HG03175 (cell line): ENCODE data around the gene SMAD6.

Source experiments
- ATAC-seq: cut with Tn5 transposase; IDR thresholded peaks from one replicate; pipeline ENCODE4 v1.9.1; 2021; ENCODE audit warnings: mild to moderate bottlenecking, moderate library complexity; ENCODE audit not compliant: unreplicated experiment

SMAD6 gene

GRCh38 chr15:66773129-66773873 is 71.3 kb downstream of the SMAD6 start:
- ATAC-seq = no peak

- ATAC-seq = no peak
Observed at GRCh38 chr15:66774001-66774814, 72.2 kb downstream of the SMAD6 start.

DNA sequence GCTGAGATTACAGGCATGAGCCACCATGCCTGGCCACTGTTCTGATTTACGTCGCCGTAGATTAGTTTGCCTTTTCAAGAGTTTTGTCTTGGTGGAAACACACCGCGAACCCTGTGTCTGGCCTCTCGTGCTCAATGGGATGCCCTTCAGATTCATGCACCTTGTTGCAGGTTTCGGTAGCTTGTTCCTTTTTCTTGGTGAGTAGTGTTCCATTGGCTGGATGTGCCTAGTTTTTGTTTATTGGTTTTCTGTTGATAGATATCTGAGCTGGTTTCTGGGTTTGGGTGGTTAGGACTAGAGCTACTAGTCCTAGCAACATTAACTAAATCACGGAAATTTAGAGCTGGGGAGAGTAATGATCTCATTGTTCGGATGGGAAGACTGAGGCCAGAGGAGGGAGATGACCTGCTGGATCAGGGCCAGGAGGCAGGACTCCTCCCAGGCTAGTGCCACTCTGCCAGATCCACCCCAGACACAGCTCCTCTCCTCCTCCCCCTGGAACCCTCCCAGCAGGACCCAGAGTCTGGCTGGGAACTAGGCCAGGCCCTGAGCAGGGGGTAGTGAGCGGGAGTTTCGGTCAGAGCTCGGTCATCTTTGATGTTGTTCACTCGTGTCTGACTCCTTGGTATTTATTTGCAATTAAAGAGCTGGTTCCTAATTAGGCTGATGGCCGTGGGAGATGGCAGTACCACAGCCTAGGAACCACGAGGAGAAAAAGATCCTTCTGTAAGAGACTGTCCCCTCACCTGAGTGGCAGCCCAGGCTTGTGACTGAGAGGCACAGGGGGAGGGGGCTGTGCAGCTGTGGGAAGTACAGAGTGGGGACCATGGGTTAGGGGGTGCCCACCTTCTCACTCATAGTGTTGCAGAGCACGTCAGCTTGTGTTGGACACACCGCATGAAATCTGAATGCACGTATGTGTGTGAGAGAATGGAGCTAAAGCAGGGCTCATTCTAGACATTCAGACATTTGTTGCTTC is 73.4 kb downstream of the SMAD6 start:
- no peak for ATAC-seq

DNA sequence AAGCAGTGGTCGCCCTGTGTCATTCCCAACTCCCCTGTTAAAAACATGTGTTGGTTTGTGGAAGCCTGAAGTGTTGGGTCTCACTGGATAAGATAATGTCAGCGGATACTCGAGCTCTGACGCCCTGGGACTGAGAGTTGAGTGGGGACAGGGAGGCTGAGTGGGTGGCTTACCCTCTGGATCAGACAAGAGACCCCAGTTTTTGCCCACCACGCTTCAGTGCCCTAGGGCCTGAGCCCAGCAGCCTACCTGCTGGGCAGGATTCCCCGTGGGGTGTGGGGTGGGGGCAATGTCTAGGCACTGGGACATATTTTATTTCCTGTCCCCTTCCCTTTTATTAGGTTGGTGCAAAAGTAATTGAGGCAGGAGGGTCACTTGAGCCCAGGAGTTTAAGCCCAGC is 75.0 kb downstream of the SMAD6 start:
- ATAC-seq = no peak

GRCh38 chr15:66777596-66778313 is 75.7 kb downstream of the SMAD6 start:
- ATAC-seq = no peak

DNA sequence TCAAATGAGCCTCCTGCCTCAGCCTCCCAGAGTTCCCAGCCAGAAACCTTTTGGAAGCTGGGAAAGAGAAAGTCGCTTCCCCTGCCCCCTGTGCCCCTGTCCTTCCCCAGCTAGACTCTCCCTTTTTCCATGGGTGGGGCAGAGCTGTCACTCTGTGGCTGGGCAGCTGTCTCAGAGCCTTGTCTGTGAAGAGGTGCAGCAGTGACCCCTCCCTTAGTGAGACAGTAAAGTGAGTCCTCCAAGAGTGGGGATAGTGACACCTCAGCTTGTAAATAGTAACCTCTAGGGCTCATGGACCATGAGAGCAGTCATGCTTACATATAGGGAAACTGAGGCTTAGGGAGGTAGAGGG is 76.3 kb downstream of the SMAD6 start:
- no peak for ATAC-seq

DNA sequence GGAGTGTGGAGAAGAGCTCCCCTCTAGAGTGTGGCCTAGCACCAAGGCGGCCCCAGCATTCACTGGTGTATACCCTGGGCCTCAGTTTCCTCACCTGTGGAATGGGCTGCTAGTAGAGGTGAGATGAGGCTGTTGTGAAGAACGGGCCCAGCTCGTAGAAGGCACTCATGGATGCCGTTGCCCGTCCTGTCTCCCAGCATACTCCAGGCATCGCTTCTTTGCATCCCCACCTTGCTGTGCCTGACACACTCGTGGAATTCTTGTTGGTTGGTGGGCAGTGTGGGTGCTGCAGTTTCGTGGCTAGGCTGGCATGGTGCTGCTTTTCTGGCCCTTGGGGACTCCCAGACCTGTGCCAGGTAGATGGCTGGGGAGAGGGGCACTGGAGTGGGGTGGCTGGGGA is 76.7 kb downstream of the SMAD6 start:
- ATAC-seq = no peak

DNA sequence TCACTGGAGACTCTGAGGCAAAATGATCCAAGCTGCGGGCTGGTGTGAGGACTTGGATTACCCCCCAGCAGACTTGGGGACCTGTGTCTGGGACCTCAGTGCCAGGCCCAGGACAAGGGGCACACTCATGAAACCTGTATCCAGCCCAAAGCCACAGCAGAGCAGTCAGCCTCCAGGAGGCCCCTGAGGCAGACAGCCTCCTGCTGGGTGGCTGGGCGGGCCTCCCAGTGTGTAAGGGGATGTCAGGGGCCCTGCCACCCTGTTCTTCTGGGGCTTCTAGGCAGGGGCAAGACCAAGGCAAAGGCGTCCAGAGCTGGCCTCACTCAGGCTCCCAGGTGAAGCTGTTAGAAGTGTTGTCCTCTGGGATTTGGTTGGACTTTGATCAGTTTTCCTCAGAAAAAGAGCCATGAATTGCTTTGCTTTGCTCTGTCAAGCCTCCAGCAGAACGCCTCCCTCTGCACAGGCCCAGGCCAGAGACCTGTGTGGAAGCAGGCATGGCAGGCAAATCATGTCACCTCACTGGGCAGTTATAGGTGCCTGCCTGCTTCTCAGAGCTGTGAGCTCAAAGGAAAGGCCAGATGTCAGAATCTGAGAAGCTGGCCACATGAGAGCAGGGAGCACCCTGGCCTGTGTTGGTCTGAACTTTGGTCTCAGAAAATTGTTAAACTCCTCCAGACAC is 77.4 kb downstream of the SMAD6 start:
- no peak for ATAC-seq

DNA sequence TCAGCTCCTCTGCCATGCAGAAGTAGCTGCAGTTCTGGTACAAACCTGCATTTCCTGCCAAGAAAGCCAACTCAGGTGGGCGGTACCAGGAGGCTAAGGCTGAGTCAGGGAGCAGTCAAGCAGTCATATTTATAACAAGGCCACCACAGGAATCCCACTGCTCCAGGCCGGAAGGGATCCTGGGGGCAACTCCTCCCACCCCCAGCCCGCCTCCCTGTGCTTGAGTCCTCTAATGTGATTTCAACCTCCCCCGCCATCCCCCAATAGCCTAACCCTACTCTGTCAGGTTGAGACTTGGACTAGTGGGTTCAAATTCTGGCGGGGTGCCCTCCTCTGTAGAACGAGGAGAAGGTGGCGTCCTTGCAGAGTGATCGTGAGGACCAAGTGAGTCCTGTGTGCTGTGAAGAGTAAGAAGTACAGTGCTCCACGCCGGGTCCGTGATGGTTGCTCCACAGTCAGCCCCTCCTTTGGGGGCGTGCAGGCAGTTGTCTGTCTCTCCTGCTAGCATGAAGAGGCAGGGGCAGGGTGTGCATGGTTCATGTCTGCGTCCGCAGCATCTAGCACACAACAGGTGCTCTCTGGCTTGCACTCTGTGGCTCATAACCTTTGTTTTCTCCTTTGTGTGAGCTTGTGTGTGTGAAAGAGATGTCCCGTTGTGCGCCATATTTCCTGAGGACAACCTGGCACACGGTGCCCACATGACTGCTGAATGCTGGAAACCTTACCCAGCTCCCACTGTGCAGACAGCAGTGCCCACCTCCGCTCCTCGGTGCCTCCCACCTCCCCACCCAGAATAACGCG is 78.3 kb downstream of the SMAD6 start:
- ATAC-seq = no peak

- no peak for ATAC-seq
Observed at GRCh38 chr15:66780973-66781718, 79.1 kb downstream of the SMAD6 start.

- ATAC-seq = no peak
Observed at GRCh38 chr15:66782785-66783184, 80.7 kb downstream of the SMAD6 start.

GRCh38 chr15:66783314-66783713 is 81.3 kb downstream of the SMAD6 start:
- ATAC-seq = no peak

- no peak for ATAC-seq
Observed at GRCh38 chr15:66783725-66784124, 81.7 kb downstream of the SMAD6 start.

DNA sequence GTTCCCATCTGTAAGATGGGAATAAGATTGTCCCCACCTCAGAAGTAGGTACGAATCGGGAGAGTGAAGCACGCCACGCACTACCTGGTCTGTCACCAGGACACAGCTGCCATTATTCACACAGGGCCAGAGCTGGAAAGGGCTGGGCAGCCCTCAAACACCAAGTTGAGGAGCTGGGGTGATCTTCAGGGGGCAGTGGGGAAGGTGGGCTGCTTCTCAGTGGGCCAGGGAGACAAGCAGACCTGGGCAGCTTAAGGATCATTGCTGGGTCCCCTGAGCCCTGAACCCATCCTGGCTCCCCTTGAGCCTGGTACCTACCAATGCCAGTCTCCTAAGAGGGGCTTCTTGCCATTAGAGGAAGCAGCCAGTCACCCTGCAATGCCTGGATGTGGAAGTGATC is 82.1 kb downstream of the SMAD6 start:
- no peak for ATAC-seq

DNA sequence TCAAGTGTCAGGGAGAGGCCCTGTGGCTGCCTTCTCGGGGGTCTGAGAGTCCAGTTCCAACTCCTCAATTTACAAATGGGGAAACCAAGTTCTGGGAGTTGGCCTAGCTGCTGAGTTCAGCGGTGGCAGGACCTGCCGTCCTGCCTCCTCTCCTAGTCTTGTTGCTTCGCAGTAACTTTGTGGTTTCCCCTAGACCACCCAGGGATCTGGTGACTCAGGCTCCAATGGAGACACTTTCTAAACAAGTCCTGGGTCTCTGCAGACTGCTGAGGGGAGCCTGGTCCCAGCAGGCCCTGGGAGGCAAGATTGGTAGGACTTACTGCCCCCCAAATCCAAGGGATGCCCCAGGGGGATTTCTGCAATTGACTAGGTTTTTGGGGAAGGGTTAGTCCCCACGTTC is 83.6 kb downstream of the SMAD6 start:
- ATAC-seq = no peak

DNA sequence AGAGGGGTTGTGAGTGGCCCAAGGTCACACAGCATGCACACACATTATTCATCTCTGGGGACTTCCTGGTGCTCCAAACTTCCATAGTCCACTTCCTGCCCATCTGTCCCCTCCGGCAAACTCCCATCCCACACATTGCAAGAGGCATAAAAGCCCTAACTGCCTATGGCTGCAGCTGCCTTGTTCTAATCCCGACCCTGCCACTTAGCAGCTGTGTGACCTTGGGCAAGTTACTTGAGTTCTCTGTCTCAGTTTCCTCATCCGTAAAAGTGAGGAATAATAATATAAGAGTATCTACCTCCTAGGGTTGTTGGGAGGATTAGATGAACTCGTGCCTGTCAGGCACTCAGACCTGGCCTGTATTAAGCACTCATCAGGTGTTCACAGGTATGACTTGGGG is 84.2 kb downstream of the SMAD6 start:
- no peak for ATAC-seq

DNA sequence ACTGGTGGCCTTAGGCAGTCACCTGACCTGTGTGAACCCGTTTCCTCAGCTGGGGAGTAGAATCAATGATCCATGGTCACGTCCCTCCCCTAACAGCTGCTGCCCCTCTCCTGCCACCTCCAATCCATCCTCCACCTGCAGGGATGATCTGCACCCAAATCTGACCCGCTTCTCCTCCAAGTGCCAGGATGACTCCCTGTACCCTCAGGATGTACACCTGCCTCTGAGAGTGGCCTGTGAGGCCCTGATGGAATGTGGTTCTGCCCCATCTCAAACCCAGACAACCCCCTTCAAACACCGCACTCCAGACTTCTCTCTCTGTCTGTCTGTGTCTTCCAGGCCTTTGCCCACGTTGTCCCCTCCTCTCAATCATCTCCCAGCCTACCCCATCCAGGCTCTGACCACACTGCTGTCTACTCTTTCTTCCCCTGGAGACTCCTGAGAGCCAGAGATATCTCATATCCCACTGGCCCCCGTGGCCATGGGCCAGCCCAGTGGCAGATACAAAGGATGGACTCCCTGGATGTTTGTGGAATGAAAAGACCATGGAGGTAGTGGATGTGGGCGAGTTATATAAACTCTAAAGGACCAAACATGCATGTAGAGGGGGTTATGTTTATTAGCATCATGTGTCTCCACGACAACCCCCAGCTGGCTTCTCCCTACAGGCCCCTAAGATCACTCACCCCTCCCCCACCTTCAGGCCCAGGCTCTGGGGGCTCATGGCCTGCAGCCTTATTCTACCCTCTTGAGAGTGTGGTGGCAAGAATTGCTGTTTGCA is 84.9 kb downstream of the SMAD6 start:
- ATAC-seq = no peak

- ATAC-seq = no peak
Observed at GRCh38 chr15:66787489-66787871, 85.4 kb downstream of the SMAD6 start.
